MM.1S (cell line): Measurements from ENCODE around the gene CYP2A6.
"Not testable (repeated sequence)": the region's sequence is repeated elsewhere in the genome, so short reads cannot be mapped to it uniquely, and the experiment has no call there.

ENCODE experiments used
- DNase-seq: peaks from one replicate; pipeline ENCODE4 v3.0.0-alpha.2; 2015
- H2AFZ ChIP-seq: fragments of 300-600 bp; sonication (generic); 2 replicates; pipeline ENCODE4 v1.6.0; 2016; ENCODE audit warnings: antibody characterized with exemption, low read length
- H3F3A ChIP-seq: fragments of 300-600 bp; sonication (generic); 2 replicates; pipeline ENCODE4 v1.6.1; 2016; ENCODE audit warnings: mild to moderate bottlenecking, antibody characterized with exemption, low read length, moderate library complexity, mixed read lengths; ENCODE audit not compliant: insufficient read depth
- H3K27ac ChIP-seq: fragments of 300-600 bp; sonication (generic); 2 replicates; pipeline ENCODE4 v1.5.1; 2016; ENCODE audit warnings: mild to moderate bottlenecking, low read length
- H3K27me3 ChIP-seq: fragments of 300-600 bp; sonication (generic); replicated peaks from 2 replicates; pipeline ENCODE4 v1.6.0; 2016; ENCODE audit warnings: low read length; ENCODE audit not compliant: insufficient read depth
- H3K36me3 ChIP-seq: fragments of 300-600 bp; sonication (generic); replicated peaks from 2 replicates; pipeline ENCODE4 v1.6.1; 2016; ENCODE audit warnings: mild to moderate bottlenecking, low read length, mixed read lengths; ENCODE audit not compliant: insufficient read depth
- H3K4me1 ChIP-seq: fragments of 300-600 bp; sonication (generic); 2 replicates; pipeline ENCODE4 v1.6.1; 2016; ENCODE audit warnings: low read length, mixed read lengths
- H3K4me2 ChIP-seq: fragments of 300-600 bp; sonication (generic); 2 replicates; pipeline ENCODE4 v1.6.0; 2016; ENCODE audit warnings: low read depth, low read length
- H3K4me3 ChIP-seq: fragments of 300-600 bp; sonication (generic); 2 replicates; pipeline ENCODE4 v1.5.1; 2016; ENCODE audit warnings: low read length, mixed read lengths
- H3K79me2 ChIP-seq: fragments of 300-600 bp; sonication (generic); 2 replicates; pipeline ENCODE4 v1.6.1; 2016; ENCODE audit warnings: mixed run types, low read length, mixed read lengths
- H3K9ac ChIP-seq: fragments of 300-600 bp; sonication (generic); 2 replicates; pipeline ENCODE4 v1.6.1; 2016; ENCODE audit warnings: low read length, mixed read lengths
- H3K9me2 ChIP-seq: fragments of 300-600 bp; sonication (generic); replicated peaks from 2 replicates; pipeline ENCODE4 v1.6.1; 2016; ENCODE audit warnings: mild to moderate bottlenecking, low read length, mixed read lengths; ENCODE audit not compliant: insufficient read depth
- H3K9me3 ChIP-seq: fragments of 300-600 bp; sonication (generic); replicated peaks from 2 replicates; pipeline ENCODE4 v1.6.1; 2016; ENCODE audit warnings: mild to moderate bottlenecking, low read length, mixed read lengths; ENCODE audit not compliant: insufficient read depth
- H4K20me1 ChIP-seq: fragments of 300-600 bp; sonication (generic); 2 replicates; pipeline ENCODE4 v1.6.1; 2016; ENCODE audit warnings: mild to moderate bottlenecking, low read length, moderate library complexity, mixed read lengths; ENCODE audit not compliant: insufficient read depth
- EZH2 ChIP-seq: fragments of 300-600 bp; sonication (generic); optimal IDR thresholded peaks from 2 replicates; pipeline ENCODE3; 2017; ENCODE audit warnings: low read depth, mild to moderate bottlenecking, antibody characterized with exemption, low read length, mixed read lengths
- EZH2phosphoT487 ChIP-seq: fragments of 300-600 bp; sonication (generic); IDR thresholded peaks from 2 replicates; pipeline ENCODE4 v1.6.1; 2018; ENCODE audit warnings: antibody characterized with exemption, low read length
- TF ChIP-seq, protein P1 (sequence below): fragments of 300-600 bp; sonication (generic); IDR thresholded peaks from 2 replicates; pipeline ENCODE4 v1.5.1; 2016; ENCODE audit warnings: antibody characterized with exemption, low read length, mixed read lengths

CYP2A6 gene

GRCh38 chr19:40889366-40889765 lies 39.1 kb upstream of the CYP2A6 start:
- TF ChIP-seq EZH2 (no peak), EZH2phosphoT487 (no peak)
- TF ChIP-seq, protein P1, sequence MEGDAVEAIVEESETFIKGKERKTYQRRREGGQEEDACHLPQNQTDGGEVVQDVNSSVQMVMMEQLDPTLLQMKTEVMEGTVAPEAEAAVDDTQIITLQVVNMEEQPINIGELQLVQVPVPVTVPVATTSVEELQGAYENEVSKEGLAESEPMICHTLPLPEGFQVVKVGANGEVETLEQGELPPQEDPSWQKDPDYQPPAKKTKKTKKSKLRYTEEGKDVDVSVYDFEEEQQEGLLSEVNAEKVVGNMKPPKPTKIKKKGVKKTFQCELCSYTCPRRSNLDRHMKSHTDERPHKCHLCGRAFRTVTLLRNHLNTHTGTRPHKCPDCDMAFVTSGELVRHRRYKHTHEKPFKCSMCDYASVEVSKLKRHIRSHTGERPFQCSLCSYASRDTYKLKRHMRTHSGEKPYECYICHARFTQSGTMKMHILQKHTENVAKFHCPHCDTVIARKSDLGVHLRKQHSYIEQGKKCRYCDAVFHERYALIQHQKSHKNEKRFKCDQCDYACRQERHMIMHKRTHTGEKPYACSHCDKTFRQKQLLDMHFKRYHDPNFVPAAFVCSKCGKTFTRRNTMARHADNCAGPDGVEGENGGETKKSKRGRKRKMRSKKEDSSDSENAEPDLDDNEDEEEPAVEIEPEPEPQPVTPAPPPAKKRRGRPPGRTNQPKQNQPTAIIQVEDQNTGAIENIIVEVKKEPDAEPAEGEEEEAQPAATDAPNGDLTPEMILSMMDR = no peak
- no peaks in the 10 kb centered on the region for H3K9me3 ChIP-seq
- no peaks in the 10 kb centered on the region for H3K79me2 ChIP-seq
- H3K4me1 ChIP-seq = no peaks in the 10 kb centered on the region
- no peak overlapping the region for H3K27ac ChIP-seq
- H2AFZ ChIP-seq = no peak overlapping the region
- H3K27me3 ChIP-seq = peaks cover 53% of the 10 kb centered on the region
- H3F3A ChIP-seq = no peaks in the 10 kb centered on the region
- no peaks in the 10 kb centered on the region for H4K20me1 ChIP-seq
- no peak overlapping the region for H3K9ac ChIP-seq
- no peak for DNase-seq
- H3K4me3 ChIP-seq = no peak overlapping the region
- no peak overlapping the region for H3K4me2 ChIP-seq
- H3K36me3 ChIP-seq = no peaks in the 10 kb centered on the region
- H3K9me2 ChIP-seq = no peaks in the 10 kb centered on the region

- DNase-seq = no peak
- no peaks in the 10 kb centered on the region for H3K79me2 ChIP-seq
- TF ChIP-seq EZH2phosphoT487 (no peak), EZH2 (no peak)
- TF ChIP-seq, protein P1 = no peak
- H3K9ac ChIP-seq = no peak overlapping the region
- H3K9me3 ChIP-seq = no peaks in the 10 kb centered on the region
- peaks cover 44% of the 10 kb centered on the region for H3K27me3 ChIP-seq
- H3K4me3 ChIP-seq = no peak overlapping the region
- no peak overlapping the region for H2AFZ ChIP-seq
- no peaks in the 10 kb centered on the region for H3K36me3 ChIP-seq
- no peaks in the 10 kb centered on the region for H3K9me2 ChIP-seq
- no peaks in the 10 kb centered on the region for H4K20me1 ChIP-seq
- H3K27ac ChIP-seq = no peak overlapping the region
- no peak overlapping the region for H3K4me2 ChIP-seq
- H3F3A ChIP-seq = no peaks in the 10 kb centered on the region
- no peaks in the 10 kb centered on the region for H3K4me1 ChIP-seq
Observed at GRCh38 chr19:40888191-40888590, 37.9 kb upstream of the CYP2A6 start.

- not testable (repeated sequence) for H3K4me3 ChIP-seq, DNase-seq, H3K9ac ChIP-seq, H3K36me3 ChIP-seq, H2AFZ ChIP-seq, H3K79me2 ChIP-seq, H3K9me2 ChIP-seq, H3K4me2 ChIP-seq, H3K27ac ChIP-seq, H3K4me1 ChIP-seq, H4K20me1 ChIP-seq, H3F3A ChIP-seq, H3K9me3 ChIP-seq
- H3K27me3 ChIP-seq = peaks cover 24% of the 10 kb centered on the region
Observed at GRCh38 chr19:40884187-40884931, 34.1 kb upstream of the CYP2A6 start.

GRCh38 chr19:40882062-40882461 lies 31.8 kb upstream of the CYP2A6 start, which contains the start of gene CYP2A7:
CYP2A7 (minus strand) TSS chr19:40882231; CDS start chr19:40882210, 21 bp downstream.
- H3F3A ChIP-seq = not testable (repeated sequence)

GRCh38 chr19:40879349-40879748 lies 29.1 kb upstream of the CYP2A6 start:
- peaks cover 30% of the 10 kb centered on the region for H3K27me3 ChIP-seq
- H2AFZ ChIP-seq, H3K79me2 ChIP-seq, H3K4me3 ChIP-seq, H3K9me2 ChIP-seq, H4K20me1 ChIP-seq, DNase-seq, H3F3A ChIP-seq, H3K4me2 ChIP-seq, H3K9me3 ChIP-seq, H3K4me1 ChIP-seq, H3K27ac ChIP-seq, H3K36me3 ChIP-seq, H3K9ac ChIP-seq: not testable (repeated sequence)

More at GRCh38 chr19:40882062-40882461, 31.8 kb upstream of the CYP2A6 start, which contains the start of gene CYP2A7:
- not testable (repeated sequence) for H2AFZ ChIP-seq, H3K4me2 ChIP-seq, DNase-seq, H3K9me3 ChIP-seq, H3K4me3 ChIP-seq, H3K79me2 ChIP-seq, H3K27ac ChIP-seq, H3K9ac ChIP-seq, H4K20me1 ChIP-seq, H3K36me3 ChIP-seq, H3K9me2 ChIP-seq, H3K4me1 ChIP-seq
- H3K27me3 ChIP-seq = peaks cover 22% of the 10 kb centered on the region

- H3K4me2 ChIP-seq, H3K9me2 ChIP-seq, H3K9me3 ChIP-seq, H3K36me3 ChIP-seq, DNase-seq, H3K4me3 ChIP-seq, H3K4me1 ChIP-seq, H2AFZ ChIP-seq, H3K9ac ChIP-seq, H4K20me1 ChIP-seq, H3K27ac ChIP-seq, H3F3A ChIP-seq, H3K79me2 ChIP-seq: not testable (repeated sequence)
- H3K27me3 ChIP-seq = peaks cover 44% of the 10 kb centered on the region
Observed at GRCh38 chr19:40875526-40875951, 25.3 kb upstream of the CYP2A6 start.
